HCT116 (cell line): ENCODE data around the gene PEDS1.

Experiments
- EGR1 ChIP-seq: IDR thresholded peaks from 2 replicates; pipeline ENCODE4 v1.6.1; 2012; ENCODE audit warnings: low read depth
- ELF1 ChIP-seq: IDR thresholded peaks from 2 replicates; pipeline ENCODE4 v1.6.1; 2012; ENCODE audit warnings: low read depth, borderline replicate concordance
- EZH2phosphoT487 ChIP-seq: fragments of 200-600 bp; IDR thresholded peaks from 2 replicates; pipeline ENCODE4 v1.6.1; 2018; ENCODE audit warnings: antibody characterized with exemption, borderline replicate concordance
- POLR2A ChIP-seq: IDR thresholded peaks from 2 replicates; pipeline ENCODE4 v1.7.0; 2011; ENCODE audit warnings: borderline replicate concordance; ENCODE audit not compliant: insufficient read depth, insufficient read length; ENCODE audit errors: extremely low read depth
- POLR2AphosphoS5 ChIP-seq: IDR thresholded peaks from 2 replicates; pipeline ENCODE4 v1.6.1; 2011; ENCODE audit warnings: mild to moderate bottlenecking, low read depth, low read length, moderate library complexity
- RAD21 ChIP-seq: IDR thresholded peaks from 2 replicates; pipeline ENCODE4 v1.6.1; 2012; ENCODE audit warnings: low read depth, mild to moderate bottlenecking
- SIN3A ChIP-seq: IDR thresholded peaks from 2 replicates; pipeline ENCODE4 v1.6.1; 2012; ENCODE audit warnings: low read depth
- TCF7L2 ChIP-seq: IDR thresholded peaks from 2 replicates; pipeline ENCODE4 v1.7.0; 2011; ENCODE audit warnings: borderline replicate concordance, inconsistent platforms; ENCODE audit not compliant: insufficient read depth, insufficient read length; ENCODE audit errors: extremely low read depth
- ZFX ChIP-seq: fragments of 450-650 bp; IDR thresholded peaks from 2 replicates; pipeline ENCODE4 v1.6.1; 2017
- TF ChIP-seq, protein P1 (sequence below): IDR thresholded peaks from 2 replicates; pipeline ENCODE4 v1.6.1; 2012; ENCODE audit warnings: low read depth
- TF ChIP-seq, protein P2 (sequence below), 3 experiments: fragments of 200-600 bp in 1 of 3; sonication (generic) in 1 of 3; IDR thresholded peaks in 2 of 3; conservative IDR thresholded peaks in 1 of 3; 2 replicates each; pipeline ENCODE4 v1.5.1; 2012 to 2017; ENCODE audit warnings: low read depth in 2 of 3, low read length in 2 of 3, antibody characterized with exemption in 1 of 3, borderline replicate concordance in 1 of 3, control low read depth in 1 of 3, mild to moderate bottlenecking in 1 of 3, mixed read lengths in 1 of 3, mixed run types in 1 of 3, moderate library complexity in 1 of 3; ENCODE audit not compliant: insufficient read depth in 1 of 3
- TF ChIP-seq, protein P3 (sequence below): IDR thresholded peaks from 2 replicates; pipeline ENCODE4 v1.6.1; 2012

DNA sequence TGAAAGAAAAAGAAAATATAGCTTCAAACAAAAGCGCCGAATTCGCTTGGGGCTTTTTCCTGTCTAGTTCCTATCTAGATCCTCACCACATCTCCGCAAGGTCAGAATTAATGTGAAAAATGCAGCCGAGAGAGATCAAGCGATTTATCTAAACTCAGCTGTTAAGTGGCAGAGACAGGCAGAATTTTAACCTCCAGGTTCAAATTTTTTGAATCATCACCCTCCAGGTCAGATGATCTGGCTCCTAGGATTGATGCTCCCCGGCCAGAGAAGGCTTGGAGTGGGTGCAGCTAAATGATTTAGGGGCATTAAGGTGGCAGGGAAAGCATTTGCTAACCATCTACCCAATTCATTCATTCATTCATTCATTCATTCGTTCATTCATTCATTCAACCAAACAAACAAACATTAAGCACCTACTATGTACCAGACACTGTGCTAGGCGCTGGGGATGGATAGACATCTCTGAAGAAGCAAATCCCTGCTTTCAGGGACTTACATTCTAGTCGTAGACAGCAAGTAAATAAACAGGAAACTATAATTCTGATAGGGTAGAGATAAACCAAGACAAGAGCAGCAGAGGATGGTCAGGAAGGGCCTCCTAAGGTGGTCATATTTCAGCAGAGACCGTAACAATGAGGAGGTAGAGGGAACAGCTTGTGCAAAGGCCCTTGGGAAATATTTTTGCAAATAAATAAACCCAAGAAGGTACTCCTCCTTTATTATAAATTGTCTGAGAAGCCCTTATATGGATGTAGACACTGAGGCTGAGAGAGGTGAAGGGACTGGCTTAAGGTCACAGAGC lies 39.9 kb downstream of the PEDS1 start:
- TF ChIP-seq, protein P1, sequence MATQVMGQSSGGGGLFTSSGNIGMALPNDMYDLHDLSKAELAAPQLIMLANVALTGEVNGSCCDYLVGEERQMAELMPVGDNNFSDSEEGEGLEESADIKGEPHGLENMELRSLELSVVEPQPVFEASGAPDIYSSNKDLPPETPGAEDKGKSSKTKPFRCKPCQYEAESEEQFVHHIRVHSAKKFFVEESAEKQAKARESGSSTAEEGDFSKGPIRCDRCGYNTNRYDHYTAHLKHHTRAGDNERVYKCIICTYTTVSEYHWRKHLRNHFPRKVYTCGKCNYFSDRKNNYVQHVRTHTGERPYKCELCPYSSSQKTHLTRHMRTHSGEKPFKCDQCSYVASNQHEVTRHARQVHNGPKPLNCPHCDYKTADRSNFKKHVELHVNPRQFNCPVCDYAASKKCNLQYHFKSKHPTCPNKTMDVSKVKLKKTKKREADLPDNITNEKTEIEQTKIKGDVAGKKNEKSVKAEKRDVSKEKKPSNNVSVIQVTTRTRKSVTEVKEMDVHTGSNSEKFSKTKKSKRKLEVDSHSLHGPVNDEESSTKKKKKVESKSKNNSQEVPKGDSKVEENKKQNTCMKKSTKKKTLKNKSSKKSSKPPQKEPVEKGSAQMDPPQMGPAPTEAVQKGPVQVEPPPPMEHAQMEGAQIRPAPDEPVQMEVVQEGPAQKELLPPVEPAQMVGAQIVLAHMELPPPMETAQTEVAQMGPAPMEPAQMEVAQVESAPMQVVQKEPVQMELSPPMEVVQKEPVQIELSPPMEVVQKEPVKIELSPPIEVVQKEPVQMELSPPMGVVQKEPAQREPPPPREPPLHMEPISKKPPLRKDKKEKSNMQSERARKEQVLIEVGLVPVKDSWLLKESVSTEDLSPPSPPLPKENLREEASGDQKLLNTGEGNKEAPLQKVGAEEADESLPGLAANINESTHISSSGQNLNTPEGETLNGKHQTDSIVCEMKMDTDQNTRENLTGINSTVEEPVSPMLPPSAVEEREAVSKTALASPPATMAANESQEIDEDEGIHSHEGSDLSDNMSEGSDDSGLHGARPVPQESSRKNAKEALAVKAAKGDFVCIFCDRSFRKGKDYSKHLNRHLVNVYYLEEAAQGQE, result no peak
- TF ChIP-seq POLR2A (no peak), EGR1 (no peak), EZH2phosphoT487 (no peak), POLR2AphosphoS5 (no peak), TCF7L2 (no peak), ELF1 (no peak), ZFX (no peak), RAD21 (no peak), SIN3A (no peak)
- TF ChIP-seq, protein P2, sequence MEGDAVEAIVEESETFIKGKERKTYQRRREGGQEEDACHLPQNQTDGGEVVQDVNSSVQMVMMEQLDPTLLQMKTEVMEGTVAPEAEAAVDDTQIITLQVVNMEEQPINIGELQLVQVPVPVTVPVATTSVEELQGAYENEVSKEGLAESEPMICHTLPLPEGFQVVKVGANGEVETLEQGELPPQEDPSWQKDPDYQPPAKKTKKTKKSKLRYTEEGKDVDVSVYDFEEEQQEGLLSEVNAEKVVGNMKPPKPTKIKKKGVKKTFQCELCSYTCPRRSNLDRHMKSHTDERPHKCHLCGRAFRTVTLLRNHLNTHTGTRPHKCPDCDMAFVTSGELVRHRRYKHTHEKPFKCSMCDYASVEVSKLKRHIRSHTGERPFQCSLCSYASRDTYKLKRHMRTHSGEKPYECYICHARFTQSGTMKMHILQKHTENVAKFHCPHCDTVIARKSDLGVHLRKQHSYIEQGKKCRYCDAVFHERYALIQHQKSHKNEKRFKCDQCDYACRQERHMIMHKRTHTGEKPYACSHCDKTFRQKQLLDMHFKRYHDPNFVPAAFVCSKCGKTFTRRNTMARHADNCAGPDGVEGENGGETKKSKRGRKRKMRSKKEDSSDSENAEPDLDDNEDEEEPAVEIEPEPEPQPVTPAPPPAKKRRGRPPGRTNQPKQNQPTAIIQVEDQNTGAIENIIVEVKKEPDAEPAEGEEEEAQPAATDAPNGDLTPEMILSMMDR (IDR thresholded peaks at IDR 0.05 in 2 of 3, conservative IDR thresholded peaks at IDR 0.05 in 1 of 3; ENCODE audit: borderline replicate concordance in 1 of 3, insufficient read depth in 1 of 3, low read depth in 2 of 3, low read length in 2 of 3), result no peak
- TF ChIP-seq, protein P3, sequence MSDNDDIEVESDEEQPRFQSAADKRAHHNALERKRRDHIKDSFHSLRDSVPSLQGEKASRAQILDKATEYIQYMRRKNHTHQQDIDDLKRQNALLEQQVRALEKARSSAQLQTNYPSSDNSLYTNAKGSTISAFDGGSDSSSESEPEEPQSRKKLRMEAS, result no peak
